B cell (primary cell): ENCODE data around the gene PAM16. TPM values are rescaled to one million over a fixed set of nuclear protein-coding genes. Genes with fewer than 3 reads are reported as not detected.

Experiments used
- ATAC-seq: fragments of 200-7000 bp; cut with Tn5 transposase; one replicate; pipeline ENCODE4 v1.10.0; 2021; ENCODE audit warnings: low read depth, mild to moderate bottlenecking, moderate number of reproducible peaks, moderate library complexity
- CTCF ChIA-PET: fragments of 350-600 bp; sonication (Branson Sonifier 250); formaldehyde crosslinking; loops from one replicate; lab custom pipeline; 2021; ENCODE audit warnings: antibody characterized with exemption, inconsistent platforms; lab: Charles Lee
- POLR2A ChIA-PET: fragments of 350-600 bp; sonication (Branson Sonifier 250); formaldehyde crosslinking; loops from one replicate; lab custom pipeline; 2021; ENCODE audit warnings: antibody characterized with exemption; lab: Charles Lee
- DNase-seq: peaks from one replicate; pipeline ENCODE4 v3.0.0; 2013
- H2AFZ ChIP-seq: 2 replicates; pipeline ENCODE4 v1.6.1; 2012; ENCODE audit warnings: mild to moderate bottlenecking, low read depth, low read length; ENCODE audit not compliant: insufficient read depth, poor library complexity, severe bottlenecking
- H3K27ac ChIP-seq, 2 donors: 1 replicate in 1 of 2; 2 replicates in 1 of 2; pipeline ENCODE4 v1.5.1; 2012 to 2013; ENCODE audit warnings: low read length in 2 of 2, mild to moderate bottlenecking in 2 of 2, moderate library complexity in 1 of 2
- H3K27me3 ChIP-seq, 4 experiments: fragments of 200-600 bp in 1 of 4; sonication (generic) in 1 of 4; replicated peaks in 1 of 4; 1 replicate in 2 of 4; 2 replicates in 2 of 4; pipeline versions ENCODE4 v1.6.1 to v1.7.0; 2013 to 2016; ENCODE audit warnings: low read length in 3 of 4, mild to moderate bottlenecking in 2 of 4, mixed read lengths in 1 of 4, moderate library complexity in 1 of 4; ENCODE audit not compliant: insufficient read depth in 4 of 4, control insufficient read depth in 3 of 4; ENCODE audit errors: control extremely low read depth in 1 of 4
- H3K36me3 ChIP-seq, 2 experiments: replicated peaks in 1 of 2; 1 replicate in 1 of 2; 2 replicates in 1 of 2; pipeline versions ENCODE4 v1.6.1 to v1.7.1; 2013; ENCODE audit warnings: low read length in 1 of 2; ENCODE audit not compliant: insufficient read depth in 2 of 2, control insufficient read depth in 1 of 2; ENCODE audit errors: control extremely low read depth in 1 of 2, extremely low read depth in 1 of 2
- H3K4me1 ChIP-seq, 2 donors: fragments of 200-600 bp in 1 of 2; sonication (generic) in 1 of 2; 1 replicate in 1 of 2; 2 replicates in 1 of 2; pipeline versions ENCODE4 v1.5.1 to v1.6.1; 2013 to 2017; ENCODE audit warnings: low read length in 2 of 2; ENCODE audit not compliant: control insufficient read depth in 2 of 2, insufficient read depth in 2 of 2
- H3K4me2 ChIP-seq: replicated peaks from 2 replicates; pipeline ENCODE3; 2012; ENCODE audit warnings: mild to moderate bottlenecking, low read depth, low read length; ENCODE audit not compliant: poor library complexity, severe bottlenecking
- H3K4me3 ChIP-seq, 5 experiments: fragments of 200-600 bp in 1 of 5; sonication (generic) in 1 of 5; 1 replicate in 3 of 5; 2 replicates in 2 of 5; pipeline versions ENCODE4 v1.5.1 to v1.7.0; 2011 to 2016; ENCODE audit warnings: low read length in 4 of 5, mild to moderate bottlenecking in 4 of 5, low read depth in 2 of 5, control low read depth in 1 of 5, moderate library complexity in 1 of 5; ENCODE audit not compliant: insufficient read depth in 1 of 5; ENCODE audit errors: control extremely low read depth in 1 of 5, extremely low read depth in 1 of 5
- H3K79me2 ChIP-seq: fragments of 200-600 bp; sonication (generic); one replicate; pipeline ENCODE4 v1.6.0; 2016; ENCODE audit warnings: low read length; ENCODE audit not compliant: control insufficient read depth, insufficient read depth
- H3K9ac ChIP-seq: fragments of 200-600 bp; sonication (generic); 2 replicates; pipeline ENCODE4 v1.6.1; 2017; ENCODE audit warnings: mild to moderate bottlenecking, low read length, moderate library complexity
- H3K9me3 ChIP-seq, 3 donors: one replicate each; pipeline versions ENCODE4 v1.6.1 to v1.7.1; 2013; ENCODE audit warnings: low read length in 2 of 3; ENCODE audit not compliant: control insufficient read depth in 2 of 3, insufficient read depth in 1 of 3; ENCODE audit errors: control extremely low read depth in 1 of 3
- H4K20me1 ChIP-seq: 2 replicates; pipeline ENCODE4 v1.6.0; 2012; ENCODE audit warnings: mild to moderate bottlenecking, low read length; ENCODE audit not compliant: insufficient read depth, control insufficient read depth, poor library complexity, severe bottlenecking
- H3K27ac Mint-ChIP-seq: one replicate; pipeline ENCODE4 v1.8.0; 2021; ENCODE audit warnings: mixed read lengths
- H3K27me3 Mint-ChIP-seq: one replicate; pipeline ENCODE4 v1.8.0; 2021; ENCODE audit warnings: mixed read lengths
- H3K4me1 Mint-ChIP-seq: one replicate; pipeline ENCODE4 v1.8.0; 2021; ENCODE audit warnings: mixed read lengths
- H3K4me3 Mint-ChIP-seq: one replicate; pipeline ENCODE4 v1.8.0; 2021; ENCODE audit warnings: mixed read lengths
- H3K9me3 Mint-ChIP-seq: one replicate; pipeline ENCODE4 v1.8.0; 2022; ENCODE audit warnings: mixed read lengths; ENCODE audit not compliant: insufficient read depth
- EZH2 ChIP-seq: IDR thresholded peaks from 2 replicates; pipeline ENCODE4 v1.6.1; 2012; ENCODE audit warnings: borderline replicate concordance, low read depth, mild to moderate bottlenecking, moderate library complexity, low read length; ENCODE audit not compliant: insufficient read depth, poor library complexity, severe bottlenecking
- WGBS: methylation state at CpG from one replicate; pipeline ENCODE4 v1.1.5; 2013; ENCODE audit warnings: missing lambda C conversion rate; ENCODE audit not compliant: insufficient coverage; 5-methylcytosine and 5-hydroxymethylcytosine counted together
- intact Hi-C: fragments of 100-400 bp; cut with micrococcal nuclease; formaldehyde crosslinking; loops from one replicate; pipeline ENCODE4 v1.10.0; 2022
- polyA plus RNA-seq: library from polyadenylated mRNA; depleted of rRNA; stranded (reverse); fragments of >200 nt; gene quantifications from 2 replicates; pipeline ENCODE4 v1.2.3, GENCODE V29; 2012
- total RNA-seq, 2 donors: library from RNA; stranded (reverse); fragments of 120-200 nt in 1 of 2; gene quantifications; 1 replicate in 1 of 2; 2 replicates in 1 of 2; pipeline versions ENCODE4 v1.2.3 to v1.2.4, GENCODE V29; 2013 to 2022
- TF ChIP-seq, protein P1 (sequence below): fragments of 200-600 bp; IDR thresholded peaks from one replicate; pipeline ENCODE4 v1.8.0; 2022; ENCODE audit warnings: antibody characterized with exemption, mild to moderate bottlenecking

PAM16 gene
- total and polyA plus RNA-seq, 2 donors (not counting 1 experiment from before 2014, with no cell fraction given): 57.3 to 64.1 TPM

DNA sequence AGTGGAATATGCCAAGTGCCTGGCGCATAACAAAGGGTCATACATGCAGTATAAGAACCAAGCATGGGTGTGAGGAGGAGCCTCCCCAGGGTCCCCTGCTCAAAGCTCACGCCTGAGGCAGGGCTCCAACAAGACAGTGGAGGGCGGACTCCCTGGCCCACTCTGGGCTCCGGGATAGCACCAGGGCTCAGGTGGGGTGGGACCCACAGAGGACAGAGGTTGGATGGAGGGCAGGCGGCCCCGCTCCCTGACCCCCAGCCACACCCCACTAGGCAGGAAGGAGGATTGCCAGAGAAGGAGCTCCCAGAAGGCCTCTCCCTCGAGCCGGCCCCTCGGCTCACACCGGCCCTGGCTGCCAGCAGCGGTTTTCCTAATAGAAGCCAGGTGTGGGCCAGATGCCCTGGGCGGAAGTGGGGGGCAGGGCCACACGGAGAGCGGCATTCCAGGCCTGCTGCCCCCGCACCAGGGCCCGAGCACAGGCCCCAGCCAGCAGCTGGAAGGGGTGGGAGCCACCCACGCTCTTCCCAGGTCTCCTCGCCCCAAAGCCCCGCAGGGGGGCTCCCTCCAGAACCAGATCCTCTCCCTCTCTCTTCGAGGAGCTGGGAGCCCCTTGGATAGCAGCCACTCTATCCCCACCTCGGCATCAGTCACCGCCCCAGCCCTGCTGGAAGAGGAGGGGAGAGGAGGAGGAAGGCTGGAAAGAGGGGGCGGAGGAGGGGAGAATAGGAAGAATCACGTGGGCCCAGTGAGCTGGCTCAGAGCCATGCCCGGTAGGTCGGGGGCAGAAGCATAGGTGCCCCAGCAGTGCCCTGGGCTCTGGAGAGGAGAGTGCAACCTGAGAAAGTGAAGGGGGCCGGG is 41.5 kb upstream of the PAM16 start:
- no peak overlapping the region for H3K9ac ChIP-seq
- intact Hi-C loops: no loop called here
- TF ChIP-seq EZH2: no peak
- TF ChIP-seq, protein P1, sequence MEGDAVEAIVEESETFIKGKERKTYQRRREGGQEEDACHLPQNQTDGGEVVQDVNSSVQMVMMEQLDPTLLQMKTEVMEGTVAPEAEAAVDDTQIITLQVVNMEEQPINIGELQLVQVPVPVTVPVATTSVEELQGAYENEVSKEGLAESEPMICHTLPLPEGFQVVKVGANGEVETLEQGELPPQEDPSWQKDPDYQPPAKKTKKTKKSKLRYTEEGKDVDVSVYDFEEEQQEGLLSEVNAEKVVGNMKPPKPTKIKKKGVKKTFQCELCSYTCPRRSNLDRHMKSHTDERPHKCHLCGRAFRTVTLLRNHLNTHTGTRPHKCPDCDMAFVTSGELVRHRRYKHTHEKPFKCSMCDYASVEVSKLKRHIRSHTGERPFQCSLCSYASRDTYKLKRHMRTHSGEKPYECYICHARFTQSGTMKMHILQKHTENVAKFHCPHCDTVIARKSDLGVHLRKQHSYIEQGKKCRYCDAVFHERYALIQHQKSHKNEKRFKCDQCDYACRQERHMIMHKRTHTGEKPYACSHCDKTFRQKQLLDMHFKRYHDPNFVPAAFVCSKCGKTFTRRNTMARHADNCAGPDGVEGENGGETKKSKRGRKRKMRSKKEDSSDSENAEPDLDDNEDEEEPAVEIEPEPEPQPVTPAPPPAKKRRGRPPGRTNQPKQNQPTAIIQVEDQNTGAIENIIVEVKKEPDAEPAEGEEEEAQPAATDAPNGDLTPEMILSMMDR: no peak
- H2AFZ ChIP-seq: no peak overlapping the region
- H3K4me1 ChIP-seq: no peaks in the 10 kb centered on the region
- DNase-seq: no peak
- H3K27ac Mint-ChIP-seq: no peak overlapping the region
- no peaks in the 10 kb centered on the region for H3K27me3 Mint-ChIP-seq
- no peaks in the 10 kb centered on the region for H3K9me3 Mint-ChIP-seq
- H3K36me3 ChIP-seq: peaks cover 5 to 81% of the 10 kb centered on the region in 2 experiments
- ChIA-PET POLR2A (no interaction called here), CTCF (interaction anchor here (2.3 to 3.3 kb wide), 3 partner anchors 10 to 34 kb away, joined by 8 to 27 read pairs (median 16); no protein-coding TSS in a partner anchor)
- no peaks in the 10 kb centered on the region for H3K9me3 ChIP-seq
- H4K20me1 ChIP-seq: peaks cover 96% of the 10 kb centered on the region
- no peak overlapping the region for H3K4me3 Mint-ChIP-seq
- peaks cover 60% of the 10 kb centered on the region for H3K79me2 ChIP-seq
- no peaks in the 10 kb centered on the region for H3K4me1 Mint-ChIP-seq
- H3K4me2 ChIP-seq: no peak overlapping the region
- no peak for ATAC-seq
- no peaks in the 10 kb centered on the region for H3K27me3 ChIP-seq
- no peak overlapping the region for H3K4me3 ChIP-seq
- H3K27ac ChIP-seq: no peak overlapping the region
- WGBS: 97% methylated on average over 17 of the region's 27 CpGs
